HepG2 (cell line): ENCODE data around the gene ASIC5. TPM values are rescaled to one million over a fixed set of nuclear protein-coding genes. Genes with fewer than 3 reads are reported as not detected.

Source experiments
- ATAC-seq: fragments of 200-7000 bp; cut with Tn5 transposase; 3 replicates; pipeline ENCODE4 v1.9.1; 2020; ENCODE audit warnings: mild to moderate bottlenecking, moderate library complexity
- BruUV-seq: library from RNA; stranded (reverse); fragments of 400-500 nt; replicated peaks from 2 replicates; lab custom pipeline; 2021; lab: Mats Ljungman, UMichigan
- CTCF ChIA-PET: fragments of 300-600 bp; formaldehyde crosslinking; extraction: SDS; loops from one replicate; lab custom pipeline; 2021; ENCODE audit warnings: low total read pairs, inconsistent platforms, low intra/inter-chr PET ratio; lab: Yijun Ruan, JAX
- POLR2A ChIA-PET: fragments of 350-600 bp; sonication (Branson Sonifier 250); formaldehyde crosslinking; loops from one replicate; lab custom pipeline; 2020; ENCODE audit warnings: antibody characterized with exemption, inconsistent platforms; lab: Yijun Ruan, JAX
- DNase-seq: peaks from one replicate; pipeline ENCODE4 v3.0.0-alpha.2; 2015; ENCODE audit warnings: low spot score
- FAIRE-seq: peaks from 3 replicates; lab custom pipeline; 2011; peaks lifted over from hg19 to GRCh38; lab: Jason Lieb, UNC
- H2AFZ ChIP-seq: one replicate; pipeline ENCODE4 v1.6.1; 2011; ENCODE audit warnings: low read length, inconsistent platforms
- H3K27ac ChIP-seq: fragments of 300-600 bp; 3 replicates; pipeline ENCODE4 v1.8.0; 2011; ENCODE audit warnings: mixed run types, mild to moderate bottlenecking, mixed read lengths, low read length, inconsistent platforms; ENCODE audit not compliant: insufficient read depth; ENCODE audit errors: extremely low read length
- H3K27me3 ChIP-seq, 2 experiments: fragments of 200-600 bp in 1 of 2; 2 replicates in 1 of 2; 3 replicates in 1 of 2; pipeline versions ENCODE4 v1.6.0 to v1.8.0; 2011; ENCODE audit warnings: low read length in 2 of 2, mild to moderate bottlenecking in 2 of 2, moderate library complexity in 2 of 2, inconsistent platforms in 1 of 2; ENCODE audit not compliant: insufficient read depth in 2 of 2, control insufficient read depth in 1 of 2
- H3K36me3 ChIP-seq, 2 experiments: fragments of 200-600 bp in 1 of 2; replicated peaks in 1 of 2; 2 replicates in 1 of 2; 3 replicates in 1 of 2; pipeline versions ENCODE4 v1.5.1 to v1.8.0; 2011; ENCODE audit warnings: low read length in 2 of 2, inconsistent platforms in 1 of 2; ENCODE audit not compliant: insufficient read depth in 2 of 2, control insufficient read depth in 1 of 2
- H3K4me1 ChIP-seq: 2 replicates; pipeline ENCODE4 v1.5.1; 2012; ENCODE audit warnings: low read length, inconsistent platforms; ENCODE audit not compliant: insufficient read depth
- H3K4me2 ChIP-seq: 2 replicates; pipeline ENCODE4 v1.6.0; 2011; ENCODE audit warnings: low read depth, low read length, inconsistent platforms
- H3K4me3 ChIP-seq, 3 experiments: fragments of 200-600 bp in 1 of 3; sonication (generic), shearing (Covaris generic) in 1 of 3; replicated peaks in 1 of 3; 2 replicates each; pipeline ENCODE4 v1.5.1; 2011 to 2016; ENCODE audit warnings: low read length in 3 of 3, inconsistent platforms in 2 of 3, low read depth in 2 of 3, mild to moderate bottlenecking in 2 of 3, control low read depth in 1 of 3, mixed read lengths in 1 of 3; ENCODE audit not compliant: insufficient read depth in 1 of 3
- H3K79me2 ChIP-seq: one replicate; pipeline ENCODE4 v1.6.1; 2011; ENCODE audit warnings: low read length, inconsistent platforms; ENCODE audit not compliant: insufficient read depth
- H3K9ac ChIP-seq: 2 replicates; pipeline ENCODE4 v1.6.0; 2011; ENCODE audit warnings: mild to moderate bottlenecking, low read depth, low read length, inconsistent platforms; ENCODE audit not compliant: insufficient read depth
- H3K9me3 ChIP-seq: 2 replicates; pipeline ENCODE4 v1.5.1; 2012; ENCODE audit warnings: mild to moderate bottlenecking, low read length
- H4K20me1 ChIP-seq: 2 replicates; pipeline ENCODE4 v1.6.0; 2011; ENCODE audit warnings: inconsistent platforms, mild to moderate bottlenecking, low read length, moderate library complexity; ENCODE audit not compliant: insufficient read depth
- ARID5B ChIP-seq: IDR thresholded peaks from 2 replicates; pipeline ENCODE4 v1.4.0; 2020; ENCODE audit warnings: mild to moderate bottlenecking, missing genetic modification reagents
- GZF1 ChIP-seq: sonication (generic); formaldehyde crosslinking; IDR thresholded peaks from 2 replicates; pipeline ENCODE4 v1.5.1; 2020; ENCODE audit warnings: mild to moderate bottlenecking, missing genetic modification reagents
- KDM4B ChIP-seq: sonication (generic); formaldehyde crosslinking; IDR thresholded peaks from 2 replicates; pipeline ENCODE4 v1.4.0; 2020; ENCODE audit warnings: missing genetic modification reagents
- KLF6 ChIP-seq: IDR thresholded peaks from 2 replicates; pipeline ENCODE4 v1.8.0; 2016; ENCODE audit warnings: missing biosample characterization, missing genetic modification reagents
- MYC ChIP-seq: sonication (generic); formaldehyde crosslinking; IDR thresholded peaks from 2 replicates; pipeline ENCODE4 v1.9.0; 2021; ENCODE audit warnings: missing genetic modification reagents, borderline replicate concordance
- RARA ChIP-seq: IDR thresholded peaks from 2 replicates; pipeline ENCODE4 v1.6.1; 2016; ENCODE audit warnings: missing genetic modification reagents, missing compliant biosample characterization
- SKIL ChIP-seq: sonication (generic); formaldehyde crosslinking; IDR thresholded peaks from 2 replicates; pipeline ENCODE4 v1.8.0; 2022; ENCODE audit warnings: missing genetic modification reagents, mild to moderate bottlenecking, moderate library complexity, borderline replicate concordance
- ZNF12 ChIP-seq: sonication (generic); formaldehyde crosslinking; IDR thresholded peaks from 2 replicates; pipeline ENCODE4 v1.5.0; 2020; ENCODE audit warnings: missing genetic modification reagents
- ZNF431 ChIP-seq: sonication (generic); formaldehyde crosslinking; IDR thresholded peaks from 2 replicates; pipeline ENCODE4 v1.9.0; 2022; ENCODE audit warnings: missing genetic modification reagents, low read depth, mild to moderate bottlenecking, borderline replicate concordance
- ZNF530 ChIP-seq: sonication (generic); formaldehyde crosslinking; IDR thresholded peaks from 2 replicates; pipeline ENCODE4 v1.5.0; 2020; ENCODE audit warnings: low read depth, mild to moderate bottlenecking, missing genetic modification reagents
- ZNF547 ChIP-seq: sonication (generic); formaldehyde crosslinking; IDR thresholded peaks from 2 replicates; pipeline ENCODE4 v1.5.1; 2020; ENCODE audit warnings: mild to moderate bottlenecking, missing genetic modification reagents
- ZNF549 ChIP-seq: sonication (generic); formaldehyde crosslinking; IDR thresholded peaks from 2 replicates; pipeline ENCODE4 v1.5.0; 2020; ENCODE audit warnings: missing genetic modification reagents
- ZNF724P ChIP-seq: sonication (generic); formaldehyde crosslinking; IDR thresholded peaks from 2 replicates; pipeline ENCODE4 v1.8.0; 2022; ENCODE audit warnings: missing genetic modification reagents, borderline replicate concordance
- ZNF768 ChIP-seq: sonication (generic); formaldehyde crosslinking; IDR thresholded peaks from 2 replicates; pipeline ENCODE4 v1.4.0; 2020; ENCODE audit warnings: missing genetic modification reagents
- ZNF788 ChIP-seq: sonication (generic); formaldehyde crosslinking; IDR thresholded peaks from 2 replicates; pipeline ENCODE4 v1.5.0; 2020; ENCODE audit warnings: mild to moderate bottlenecking, missing genetic modification reagents, borderline replicate concordance
- in situ Hi-C: cut with HindIII; loops from 2 replicates; pipeline ENCODE4 v1.10.0; 2017; ENCODE audit warnings: low pct_unique_long_range_greater_than_20kb; ENCODE audit not compliant: extremely low pct_ligation_motif_present
- intact Hi-C: fragments of 100-400 bp; cut with micrococcal nuclease; formaldehyde crosslinking; loops from one replicate; pipeline ENCODE4 v1.10.0; 2022; ENCODE audit not compliant: unreplicated experiment
- polyA plus RNA-seq, 8 experiments: library from polyadenylated mRNA; depleted of rRNA in 3 of 8; stranded (reverse) in 7 of 8; unstranded in 1 of 8; fragments of >200 nt; fragmentation: Illumina TruSeq in 4 of 8; extraction: Trizol in 4 of 8; gene quantifications; 2 replicates each; pipeline versions ENCODE4 v1.2.1 to v1.2.3, GENCODE V29; 2011 to 2016; ENCODE audit warnings: low read depth in 4 of 8, missing spikeins in 1 of 8, mixed read lengths in 1 of 8; ENCODE audit not compliant: insufficient read depth in 1 of 8
- total RNA-seq, 5 experiments: library from RNA; depleted of rRNA; stranded (reverse); fragments of >200 nt; fragmentation: Illumina TruSeq; extraction: Trizol; gene quantifications; 2 replicates each; pipeline ENCODE4 v1.2.3, GENCODE V29; 2016; ENCODE audit warnings: low read depth in 1 of 5
- TF ChIP-seq, protein P1 (sequence below): sonication (generic); formaldehyde crosslinking; IDR thresholded peaks from 2 replicates; pipeline ENCODE4 v1.5.0; 2020; ENCODE audit warnings: missing genetic modification reagents
- TF ChIP-seq, protein P2 (sequence below): sonication (generic); formaldehyde crosslinking; conservative IDR thresholded peaks from 2 replicates; pipeline ENCODE4 v1.5.0; 2020; ENCODE audit warnings: missing genetic modification reagents
- TF ChIP-seq, protein P3 (sequence below): sonication (generic); formaldehyde crosslinking; IDR thresholded peaks from 2 replicates; pipeline ENCODE4 v1.5.0; 2020; ENCODE audit warnings: missing genetic modification reagents

Gene ASIC5
- total and polyA plus RNA-seq, 2 of the 13 experiments (the other 11 are each of a cell fraction or from before 2014, with no cell fraction given) = not detected

- no peak for TF ChIP-seq ZNF547
- TF ChIP-seq ZNF12 (CRISPR knock-in tag) = no peak
- TF ChIP-seq, protein P1, sequence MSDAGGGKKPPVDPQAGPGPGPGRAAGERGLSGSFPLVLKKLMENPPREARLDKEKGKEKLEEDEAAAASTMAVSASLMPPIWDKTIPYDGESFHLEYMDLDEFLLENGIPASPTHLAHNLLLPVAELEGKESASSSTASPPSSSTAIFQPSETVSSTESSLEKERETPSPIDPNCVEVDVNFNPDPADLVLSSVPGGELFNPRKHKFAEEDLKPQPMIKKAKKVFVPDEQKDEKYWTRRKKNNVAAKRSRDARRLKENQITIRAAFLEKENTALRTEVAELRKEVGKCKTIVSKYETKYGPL = no peak
- TF ChIP-seq MYC = no peak
- TF ChIP-seq ZNF788 (CRISPR knock-in tag) = no peak
- TF ChIP-seq ZNF768 (CRISPR knock-in tag) = no peak
- TF ChIP-seq GZF1 = no peak
- TF ChIP-seq SKIL (CRISPR knock-in tag) = no peak
- no peak for TF ChIP-seq ARID5B (CRISPR knock-in tag)
- TF ChIP-seq KLF6 (CRISPR knock-in tag) = no peak
- TF ChIP-seq, protein P2, sequence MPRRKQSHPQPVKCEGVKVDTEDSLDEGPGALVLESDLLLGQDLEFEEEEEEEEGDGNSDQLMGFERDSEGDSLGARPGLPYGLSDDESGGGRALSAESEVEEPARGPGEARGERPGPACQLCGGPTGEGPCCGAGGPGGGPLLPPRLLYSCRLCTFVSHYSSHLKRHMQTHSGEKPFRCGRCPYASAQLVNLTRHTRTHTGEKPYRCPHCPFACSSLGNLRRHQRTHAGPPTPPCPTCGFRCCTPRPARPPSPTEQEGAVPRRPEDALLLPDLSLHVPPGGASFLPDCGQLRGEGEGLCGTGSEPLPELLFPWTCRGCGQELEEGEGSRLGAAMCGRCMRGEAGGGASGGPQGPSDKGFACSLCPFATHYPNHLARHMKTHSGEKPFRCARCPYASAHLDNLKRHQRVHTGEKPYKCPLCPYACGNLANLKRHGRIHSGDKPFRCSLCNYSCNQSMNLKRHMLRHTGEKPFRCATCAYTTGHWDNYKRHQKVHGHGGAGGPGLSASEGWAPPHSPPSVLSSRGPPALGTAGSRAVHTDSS = no peak
- TF ChIP-seq KDM4B (CRISPR knock-in tag) = no peak
- TF ChIP-seq ZNF724P = no peak
- TF ChIP-seq ZNF549 (CRISPR knock-in tag) = no peak
- TF ChIP-seq ZNF431 = no peak
- no peak for TF ChIP-seq ZNF530 (CRISPR knock-in tag)
- TF ChIP-seq, protein P3, sequence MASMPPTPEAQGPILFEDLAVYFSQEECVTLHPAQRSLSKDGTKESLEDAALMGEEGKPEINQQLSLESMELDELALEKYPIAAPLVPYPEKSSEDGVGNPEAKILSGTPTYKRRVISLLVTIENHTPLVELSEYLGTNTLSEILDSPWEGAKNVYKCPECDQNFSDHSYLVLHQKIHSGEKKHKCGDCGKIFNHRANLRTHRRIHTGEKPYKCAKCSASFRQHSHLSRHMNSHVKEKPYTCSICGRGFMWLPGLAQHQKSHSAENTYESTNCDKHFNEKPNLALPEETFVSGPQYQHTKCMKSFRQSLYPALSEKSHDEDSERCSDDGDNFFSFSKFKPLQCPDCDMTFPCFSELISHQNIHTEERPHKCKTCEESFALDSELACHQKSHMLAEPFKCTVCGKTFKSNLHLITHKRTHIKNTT = no peak
- TF ChIP-seq RARA (CRISPR knock-in tag) = no peak
- TF ChIP-seq, all 625 proteins: peak for 0
- ATAC-seq (no peak), FAIRE-seq (no peak), DNase-seq (no peak)
- POLR2A ChIA-PET = no interaction called here
- H3K36me3 ChIP-seq = no peaks in the 10 kb centered on the region
- no peaks in the 10 kb centered on the region for H3K27me3 ChIP-seq
- H3K4me1 ChIP-seq = no peaks in the 10 kb centered on the region
- in situ Hi-C loops = no loop called here
- H2AFZ ChIP-seq = no peak overlapping the region
- no peak overlapping the region for H3K4me3 ChIP-seq
- no peaks in the 10 kb centered on the region for H3K79me2 ChIP-seq
- no peak overlapping the region for H3K27ac ChIP-seq
- H3K9ac ChIP-seq = no peak overlapping the region
- no peaks in the 10 kb centered on the region for H4K20me1 ChIP-seq
- H3K4me2 ChIP-seq = no peak overlapping the region
- intact Hi-C loops = no loop called here
- BruUV-seq = no TSS peak
- CTCF ChIA-PET = no interaction called here
- H3K9me3 ChIP-seq = no peaks in the 10 kb centered on the region
Observed at GRCh38 chr4:155832664-155833063, 33.4 kb downstream of the ASIC5 start.
